GM21526 (cell line): Measurements from ENCODE around the gene KTN1.

Experiments used
- ATAC-seq: cut with Tn5 transposase; IDR thresholded peaks from one replicate; pipeline ENCODE4 v1.9.1; 2021; ENCODE audit warnings: moderate library complexity; ENCODE audit not compliant: unreplicated experiment, low FRiP score

Gene KTN1

GRCh38 chr14:55710506-55711041 lies 130.6 kb downstream of the KTN1 start:
- ATAC-seq: no peak

GRCh38 chr14:55711175-55711811 lies 131.3 kb downstream of the KTN1 start:
- no peak for ATAC-seq

- ATAC-seq: no peak
Observed at GRCh38 chr14:55712491-55712890, 132.5 kb downstream of the KTN1 start.

- no peak for ATAC-seq
Observed at GRCh38 chr14:55713486-55713885, 133.5 kb downstream of the KTN1 start.

GRCh38 chr14:55715889-55716288 lies 135.9 kb downstream of the KTN1 start:
- peak; percentile 82 for ATAC-seq

GRCh38 chr14:55717621-55718020 lies 137.6 kb downstream of the KTN1 start:
- ATAC-seq: no peak

- ATAC-seq: no peak
Observed at GRCh38 chr14:55718551-55718950, 138.5 kb downstream of the KTN1 start.

GRCh38 chr14:55720796-55721195 lies 140.8 kb downstream of the KTN1 start:
- no peak for ATAC-seq

- no peak for ATAC-seq
Observed at GRCh38 chr14:55721353-55721752, 141.3 kb downstream of the KTN1 start.

GRCh38 chr14:55722054-55722453 lies 142.0 kb downstream of the KTN1 start:
- ATAC-seq: no peak

- ATAC-seq: no peak
Observed at GRCh38 chr14:55724736-55725135, 144.7 kb downstream of the KTN1 start.

GRCh38 chr14:55730592-55731310 lies 150.7 kb downstream of the KTN1 start:
- ATAC-seq: no peak

GRCh38 chr14:55731311-55731872 lies 151.4 kb downstream of the KTN1 start:
- ATAC-seq: no peak

- ATAC-seq: no peak
Observed at GRCh38 chr14:55731881-55732498, 152.0 kb downstream of the KTN1 start.

GRCh38 chr14:55733599-55733998 lies 153.6 kb downstream of the KTN1 start:
- no peak for ATAC-seq
